HepG2 (cell line): ENCODE measurements around the gene VTN. TPM values are rescaled to one million over a fixed set of nuclear protein-coding genes. Genes with fewer than 3 reads are reported as not detected.
A peak's percentile ranks its signal among the peaks of the same experiment; 100 is the strongest.

Experiments
- GABPA ChIP-seq, 2 experiments: IDR thresholded peaks; 2 replicates each; pipeline ENCODE4 v1.6.1; 2011 to 2016; ENCODE audit warnings: low read depth in 2 of 2, low read length in 1 of 2, missing biosample characterization in 1 of 2, missing genetic modification characterization in 1 of 2
- GFI1 ChIP-seq: sonication (generic); formaldehyde crosslinking; IDR thresholded peaks from 2 replicates; pipeline ENCODE4 v1.5.0; 2020; ENCODE audit warnings: missing genetic modification reagents, mild to moderate bottlenecking, borderline replicate concordance
- HDAC2 ChIP-seq: sonication (generic); formaldehyde crosslinking; IDR thresholded peaks from 2 replicates; pipeline ENCODE4 v1.4.0; 2020; ENCODE audit warnings: missing genetic modification reagents
- IRF9 ChIP-seq: sonication (generic); formaldehyde crosslinking; IDR thresholded peaks from 2 replicates; pipeline ENCODE4 v1.8.0; 2022; ENCODE audit warnings: missing genetic modification reagents, mild to moderate bottlenecking, borderline replicate concordance
- JUN ChIP-seq: sonication (generic); formaldehyde crosslinking; IDR thresholded peaks from 2 replicates; pipeline ENCODE4 v1.4.0; 2020; ENCODE audit warnings: mild to moderate bottlenecking, missing genetic modification reagents
- MLX ChIP-seq: IDR thresholded peaks from 2 replicates; pipeline ENCODE4 v1.6.1; 2016
- MXI1 ChIP-seq: IDR thresholded peaks from 3 replicates; pipeline ENCODE4 v1.6.1; 2012; ENCODE audit warnings: low read depth, low read length, inconsistent platforms, borderline replicate concordance
- NCOA2 ChIP-seq: sonication (generic); formaldehyde crosslinking; IDR thresholded peaks from 2 replicates; pipeline ENCODE4 v1.8.0; 2022; ENCODE audit warnings: inconsistent platforms
- NFYB ChIP-seq: sonication (generic); formaldehyde crosslinking; IDR thresholded peaks from 2 replicates; pipeline ENCODE4 v1.4.0; 2020; ENCODE audit warnings: missing genetic modification reagents
- SRSF9 ChIP-seq: fragments of 200-400 bp; formaldehyde crosslinking; IDR thresholded peaks from 2 replicates; pipeline ENCODE4 v1.6.1; 2018; ENCODE audit warnings: borderline replicate concordance, mild to moderate bottlenecking, low read depth, low read length; ENCODE audit not compliant: insufficient read depth, poor library complexity, severe bottlenecking
- SSRP1 ChIP-seq: IDR thresholded peaks from 2 replicates; pipeline ENCODE4 v1.6.1; 2016; ENCODE audit warnings: control low read depth
- STAG1 ChIP-seq: sonication (generic); formaldehyde crosslinking; IDR thresholded peaks from 2 replicates; pipeline ENCODE4 v1.4.0; 2020; ENCODE audit warnings: missing genetic modification reagents
- ZC3H13 ChIP-seq: sonication (generic); formaldehyde crosslinking; IDR thresholded peaks from 2 replicates; pipeline ENCODE4 v1.8.1; 2023; ENCODE audit warnings: mild to moderate bottlenecking, missing genetic modification reagents, moderate library complexity
- ZHX2 ChIP-seq, 2 experiments: sonication (generic) in 1 of 2; formaldehyde crosslinking in 1 of 2; IDR thresholded peaks; 2 replicates each; pipeline versions ENCODE4 v1.6.1 to v1.9.0; 2014 to 2022; ENCODE audit warnings: antibody characterized with exemption in 1 of 2, borderline replicate concordance in 1 of 2, inconsistent platforms in 1 of 2, low read depth in 1 of 2, missing genetic modification reagents in 1 of 2
- ZMYM4 ChIP-seq: sonication (generic); formaldehyde crosslinking; IDR thresholded peaks from 2 replicates; pipeline ENCODE4 v1.8.1; 2023; ENCODE audit warnings: mild to moderate bottlenecking, missing genetic modification reagents
- ZNF274 ChIP-seq: sonication (generic); formaldehyde crosslinking; IDR thresholded peaks from 2 replicates; pipeline ENCODE4 v1.5.1; 2020; ENCODE audit warnings: mild to moderate bottlenecking, missing genetic modification reagents
- ZNF317 ChIP-seq: sonication (generic); formaldehyde crosslinking; IDR thresholded peaks from 2 replicates; pipeline ENCODE4 v1.5.0; 2020; ENCODE audit warnings: mild to moderate bottlenecking, missing genetic modification reagents
- ZNF431 ChIP-seq: sonication (generic); formaldehyde crosslinking; IDR thresholded peaks from 2 replicates; pipeline ENCODE4 v1.9.0; 2022; ENCODE audit warnings: missing genetic modification reagents, low read depth, mild to moderate bottlenecking, borderline replicate concordance
- ZNF558 ChIP-seq: sonication (generic); formaldehyde crosslinking; IDR thresholded peaks from 2 replicates; pipeline ENCODE4 v1.9.0; 2022; ENCODE audit warnings: mild to moderate bottlenecking, missing genetic modification reagents, borderline replicate concordance
- ZSCAN31 ChIP-seq: sonication (generic); formaldehyde crosslinking; IDR thresholded peaks from 2 replicates; pipeline ENCODE4 v1.5.0; 2020; ENCODE audit warnings: low read depth, mild to moderate bottlenecking, missing genetic modification reagents
- polyA plus RNA-seq, 8 experiments: library from polyadenylated mRNA; depleted of rRNA in 3 of 8; stranded (reverse) in 7 of 8; unstranded in 1 of 8; fragments of >200 nt; fragmentation: Illumina TruSeq in 4 of 8; extraction: Trizol in 4 of 8; gene quantifications; 2 replicates each; pipeline versions ENCODE4 v1.2.1 to v1.2.3, GENCODE V29; 2011 to 2016; ENCODE audit warnings: low read depth in 4 of 8, missing spikeins in 1 of 8, mixed read lengths in 1 of 8; ENCODE audit not compliant: insufficient read depth in 1 of 8
- total RNA-seq, 5 experiments: library from RNA; depleted of rRNA; stranded (reverse); fragments of >200 nt; fragmentation: Illumina TruSeq; extraction: Trizol; gene quantifications; 2 replicates each; pipeline ENCODE4 v1.2.3, GENCODE V29; 2016; ENCODE audit warnings: low read depth in 1 of 5
- TF ChIP-seq, protein P1 (sequence below): sonication (generic); formaldehyde crosslinking; IDR thresholded peaks from 2 replicates; pipeline ENCODE4 v1.4.0; 2020; ENCODE audit warnings: missing genetic modification reagents; ENCODE audit errors: not compliant biosample characterization

VTN gene
- total and polyA plus RNA-seq, 2 of the 13 experiments (the other 11 are each of a cell fraction or from before 2014, with no cell fraction given), result 108 to 131 TPM

DNA sequence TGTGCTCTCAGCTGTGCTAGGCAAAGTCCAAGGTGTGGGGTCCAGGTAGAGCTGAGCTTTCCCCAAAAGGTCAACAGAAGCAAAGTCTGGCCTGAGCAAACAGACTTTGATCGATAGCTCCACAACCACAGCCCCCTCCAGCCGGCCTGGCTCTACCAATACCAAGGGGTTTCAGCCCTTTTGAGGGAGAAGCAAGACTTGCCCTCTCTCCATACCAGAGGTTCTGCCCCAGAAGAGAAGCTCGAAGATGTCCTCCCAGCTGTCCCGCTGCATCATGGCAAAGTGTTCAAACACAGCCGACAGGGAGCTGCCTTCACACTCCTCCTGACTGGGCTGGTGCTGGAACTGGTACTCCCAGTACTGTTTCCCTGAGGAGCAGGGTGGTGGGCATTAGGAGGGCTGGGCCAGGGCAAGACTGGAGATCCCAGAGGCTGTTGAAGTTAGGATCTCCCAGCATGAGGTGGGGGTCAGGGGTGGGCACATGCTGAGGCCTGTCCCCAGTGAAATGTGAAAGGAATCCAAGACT is 1.7 kb downstream of the VTN start (continued):
- TF ChIP-seq MXI1 (no peak), ZC3H13 (CRISPR knock-in tag) (0 out of 2 replicates have a peak, but pooled peaks have one; percentile 79), SSRP1 (CRISPR knock-in tag) (no peak), MLX (peak; percentile 82), NFYB (no peak), ZSCAN31 (no peak), JUN (CRISPR knock-in tag) (no peak), STAG1 (CRISPR knock-in tag) (peak; percentile 33; the same call in 1 of the 2 replicates), ZNF317 (peak; percentile 57; the same call in 1 of the 2 replicates), ZNF558 (CRISPR knock-in tag) (no peak), HDAC2 (CRISPR knock-in tag) (peak; percentile 92), ZHX2 (IDR thresholded peaks at IDR 0.05; ENCODE audit: low read depth) (no peak), ZHX2 (CRISPR knock-in tag; IDR thresholded peaks at IDR 0.05; ENCODE audit: borderline replicate concordance) (no peak), ZNF274 (CRISPR knock-in tag) (no peak), SRSF9 (no peak), IRF9 (CRISPR knock-in tag) (no peak), NCOA2 (CRISPR knock-in tag) (peak; percentile 91), ZNF431 (CRISPR knock-in tag) (no peak), GABPA (IDR thresholded peaks at IDR 0.05; ENCODE audit: low read depth, low read length) (no peak), GABPA (CRISPR knock-in tag; IDR thresholded peaks at IDR 0.05; ENCODE audit: low read depth) (peak; percentile 75), GFI1 (CRISPR knock-in tag) (peak; percentile 90), ZMYM4 (peak; percentile 74; the same call in 1 of the 2 replicates)
- TF ChIP-seq, protein P1, sequence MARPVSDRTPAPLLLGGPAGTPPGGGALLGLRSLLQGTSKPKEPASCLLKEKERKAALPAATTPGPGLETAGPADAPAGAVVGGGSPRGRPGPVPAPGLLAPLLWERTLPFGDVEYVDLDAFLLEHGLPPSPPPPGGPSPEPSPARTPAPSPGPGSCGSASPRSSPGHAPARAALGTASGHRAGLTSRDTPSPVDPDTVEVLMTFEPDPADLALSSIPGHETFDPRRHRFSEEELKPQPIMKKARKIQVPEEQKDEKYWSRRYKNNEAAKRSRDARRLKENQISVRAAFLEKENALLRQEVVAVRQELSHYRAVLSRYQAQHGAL (CRISPR knock-in tag), result no peak
